HEK293 (cell line): ENCODE measurements around the gene CXXC4.

Experiments used
- CTCF ChIA-PET: fragments of 350-600 bp; formaldehyde crosslinking; extraction: SDS; loops from one replicate; lab custom pipeline; 2021; ENCODE audit warnings: antibody characterized with exemption; lab: Yijun Ruan, JAX
- POLR2A ChIA-PET: fragments of 300-600 bp; formaldehyde crosslinking; extraction: SDS; loops from one replicate; lab custom pipeline; 2020; ENCODE audit warnings: antibody characterized with exemption, inconsistent platforms; lab: Yijun Ruan, JAX
- H3K27ac ChIP-seq: fragments of 200-500 bp; sonication (Bioruptor generic); 2 replicates; pipeline ENCODE4 v1.5.1; 2014; ENCODE audit warnings: low read depth, low read length, control low read depth, inconsistent platforms; ENCODE audit errors: extremely low read depth
- H3K36me3 ChIP-seq, 2 experiments: fragments of 200-500 bp in 1 of 2; sonication (Bioruptor generic) in 1 of 2; 1 replicate in 1 of 2; 2 replicates in 1 of 2; pipeline ENCODE4 v1.5.1; 2014 to 2017; ENCODE audit warnings: inconsistent platforms in 2 of 2, low read length in 2 of 2; ENCODE audit not compliant: control insufficient read depth in 2 of 2, insufficient read depth in 1 of 2
- H3K4me1 ChIP-seq: fragments of 200-500 bp; sonication (Bioruptor generic); 2 replicates; pipeline ENCODE4 v1.5.1; 2014; ENCODE audit warnings: mild to moderate bottlenecking, low read length, inconsistent platforms; ENCODE audit not compliant: control insufficient read depth, insufficient read depth
- H3K4me3 ChIP-seq: 2 replicates; pipeline ENCODE4 v1.5.1; 2011; ENCODE audit warnings: low read depth, mild to moderate bottlenecking, control low read depth, low read length, moderate library complexity
- H3K9me3 ChIP-seq: fragments of 200-500 bp; sonication (Bioruptor generic); 2 replicates; pipeline ENCODE4 v1.5.1; 2014; ENCODE audit warnings: low read depth, low read length, inconsistent platforms; ENCODE audit not compliant: control insufficient read depth, insufficient read depth
- KLF16 ChIP-seq: fragments of 450-650 bp; formaldehyde crosslinking; IDR thresholded peaks from 2 replicates; pipeline ENCODE4 v1.5.1; 2017; ENCODE audit warnings: missing biosample characterization, missing genetic modification characterization
- SETDB1 ChIP-seq: IDR thresholded peaks from one replicate; pipeline ENCODE4 v1.6.1; 2017; ENCODE audit warnings: mild to moderate bottlenecking, low read length, moderate library complexity, mixed read lengths; ENCODE audit not compliant: insufficient read length
- TCF7L2 ChIP-seq: IDR thresholded peaks from 2 replicates; pipeline ENCODE4 v1.6.1; 2011; ENCODE audit warnings: low read depth, mild to moderate bottlenecking, inconsistent platforms, low read length, moderate library complexity, borderline replicate concordance
- WT1 ChIP-seq: fragments of 450-650 bp; formaldehyde crosslinking; IDR thresholded peaks from 2 replicates; pipeline ENCODE4 v1.5.1; 2016; ENCODE audit warnings: missing biosample characterization, missing genetic modification characterization
- ZNF10 ChIP-seq: fragments of 450-650 bp; formaldehyde crosslinking; IDR thresholded peaks from 2 replicates; pipeline ENCODE4 v1.5.1; 2017; ENCODE audit warnings: missing biosample characterization, missing genetic modification characterization
- ZNF16 ChIP-seq: fragments of 450-650 bp; formaldehyde crosslinking; IDR thresholded peaks from 2 replicates; pipeline ENCODE4 v1.5.1; 2016; ENCODE audit warnings: low read depth, missing biosample characterization, missing genetic modification characterization
- ZNF174 ChIP-seq: fragments of 450-650 bp; formaldehyde crosslinking; IDR thresholded peaks from 2 replicates; pipeline ENCODE4 v1.5.0; 2017; ENCODE audit warnings: missing biosample characterization, mild to moderate bottlenecking, missing genetic modification characterization
- ZNF404 ChIP-seq: fragments of 450-650 bp; formaldehyde crosslinking; IDR thresholded peaks from 2 replicates; pipeline ENCODE4 v1.5.1; 2017; ENCODE audit warnings: missing biosample characterization, missing genetic modification characterization
- ZNF561 ChIP-seq: fragments of 450-650 bp; IDR thresholded peaks from 2 replicates; pipeline ENCODE4 v1.5.1; 2018; ENCODE audit warnings: missing biosample characterization, missing genetic modification characterization, borderline replicate concordance
- ZNF701 ChIP-seq: fragments of 450-650 bp; formaldehyde crosslinking; IDR thresholded peaks from 2 replicates; pipeline ENCODE4 v1.5.1; 2016; ENCODE audit warnings: missing biosample characterization, missing genetic modification characterization
- TF ChIP-seq, protein P1 (sequence below): fragments of 450-650 bp; formaldehyde crosslinking; IDR thresholded peaks from 2 replicates; pipeline ENCODE4 v1.5.1; 2016; ENCODE audit warnings: missing biosample characterization, missing genetic modification characterization
- TF ChIP-seq, protein P2 (sequence below): fragments of 450-650 bp; formaldehyde crosslinking; IDR thresholded peaks from 2 replicates; pipeline ENCODE4 v1.5.1; 2016; ENCODE audit warnings: missing biosample characterization, missing genetic modification characterization
- TF ChIP-seq, protein P3 (sequence below): fragments of 450-650 bp; formaldehyde crosslinking; IDR thresholded peaks from 2 replicates; pipeline ENCODE4 v1.5.1; 2016; ENCODE audit warnings: missing biosample characterization, missing genetic modification characterization
- TF ChIP-seq, protein P4 (sequence below): fragments of 450-650 bp; formaldehyde crosslinking; IDR thresholded peaks from 2 replicates; pipeline ENCODE4 v1.5.1; 2016; ENCODE audit warnings: missing biosample characterization, missing genetic modification characterization
- TF ChIP-seq, protein P5 (sequence below): fragments of 450-650 bp; formaldehyde crosslinking; IDR thresholded peaks from 2 replicates; pipeline ENCODE4 v1.5.1; 2016; ENCODE audit warnings: missing biosample characterization, missing genetic modification characterization
- TF ChIP-seq, protein P6 (sequence below): fragments of 450-650 bp; formaldehyde crosslinking; IDR thresholded peaks from 2 replicates; pipeline ENCODE4 v1.5.1; 2017; ENCODE audit warnings: missing biosample characterization, missing genetic modification characterization

Gene CXXC4

DNA sequence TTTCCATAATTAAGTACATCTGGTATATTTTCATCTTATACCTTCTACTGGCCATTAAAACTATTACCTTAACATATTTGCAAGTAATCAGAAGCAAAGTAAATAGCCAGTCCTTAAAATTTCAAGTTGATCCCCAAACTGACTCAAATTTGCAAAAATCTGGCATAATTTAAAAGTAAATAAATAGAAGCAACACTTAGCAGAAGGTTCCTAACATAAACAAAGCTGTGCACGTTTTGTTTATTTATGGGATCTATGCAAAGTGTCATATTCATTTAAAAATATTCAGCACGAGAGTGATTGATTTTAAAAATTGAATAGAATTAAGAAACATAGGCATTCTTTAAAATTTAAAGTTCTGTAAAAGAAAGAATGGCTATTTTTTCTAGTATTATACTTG lies 9.8 kb upstream of the CXXC4 start (continued):
- TF ChIP-seq, protein P1, sequence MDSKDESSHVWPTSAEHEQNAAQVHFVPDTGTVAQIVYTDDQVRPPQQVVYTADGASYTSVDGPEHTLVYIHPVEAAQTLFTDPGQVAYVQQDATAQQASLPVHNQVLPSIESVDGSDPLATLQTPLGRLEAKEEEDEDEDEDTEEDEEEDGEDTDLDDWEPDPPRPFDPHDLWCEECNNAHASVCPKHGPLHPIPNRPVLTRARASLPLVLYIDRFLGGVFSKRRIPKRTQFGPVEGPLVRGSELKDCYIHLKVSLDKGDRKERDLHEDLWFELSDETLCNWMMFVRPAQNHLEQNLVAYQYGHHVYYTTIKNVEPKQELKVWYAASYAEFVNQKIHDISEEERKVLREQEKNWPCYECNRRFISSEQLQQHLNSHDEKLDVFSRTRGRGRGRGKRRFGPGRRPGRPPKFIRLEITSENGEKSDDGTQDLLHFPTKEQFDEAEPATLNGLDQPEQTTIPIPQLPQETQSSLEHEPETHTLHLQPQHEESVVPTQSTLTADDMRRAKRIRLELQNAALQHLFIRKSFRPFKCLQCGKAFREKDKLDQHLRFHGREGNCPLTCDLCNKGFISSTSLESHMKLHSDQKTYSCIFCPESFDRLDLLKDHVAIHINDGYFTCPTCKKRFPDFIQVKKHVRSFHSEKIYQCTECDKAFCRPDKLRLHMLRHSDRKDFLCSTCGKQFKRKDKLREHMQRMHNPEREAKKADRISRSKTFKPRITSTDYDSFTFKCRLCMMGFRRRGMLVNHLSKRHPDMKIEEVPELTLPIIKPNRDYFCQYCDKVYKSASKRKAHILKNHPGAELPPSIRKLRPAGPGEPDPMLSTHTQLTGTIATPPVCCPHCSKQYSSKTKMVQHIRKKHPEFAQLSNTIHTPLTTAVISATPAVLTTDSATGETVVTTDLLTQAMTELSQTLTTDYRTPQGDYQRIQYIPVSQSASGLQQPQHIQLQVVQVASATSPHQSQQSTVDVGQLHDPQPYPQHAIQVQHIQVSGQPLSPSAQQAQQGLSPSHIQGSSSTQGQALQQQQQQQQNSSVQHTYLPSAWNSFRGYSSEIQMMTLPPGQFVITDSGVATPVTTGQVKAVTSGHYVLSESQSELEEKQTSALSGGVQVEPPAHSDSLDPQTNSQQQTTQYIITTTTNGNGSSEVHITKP (tag by site-specific recombination): no peak
- no peak for TF ChIP-seq ZNF174 (tag by site-specific recombination)

DNA sequence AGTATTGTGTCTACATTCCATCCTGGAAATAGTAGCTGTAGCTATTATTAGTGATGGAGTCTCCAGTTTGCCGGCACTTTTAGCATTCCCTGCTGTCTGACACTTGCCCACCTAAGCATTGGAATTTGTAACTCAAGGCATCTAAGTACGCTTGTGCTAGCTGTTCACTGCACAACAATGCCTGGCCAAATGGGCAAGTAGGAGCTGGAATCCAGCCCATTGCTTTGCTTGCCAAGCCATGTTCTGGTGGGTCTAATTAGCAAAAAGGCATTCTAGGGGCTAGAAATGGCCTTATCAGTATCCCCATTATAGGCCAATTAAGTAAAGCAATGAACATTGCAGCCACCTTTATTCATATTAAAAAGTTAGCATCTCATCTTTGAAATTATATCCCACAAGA lies 7.8 kb upstream of the CXXC4 start:
- Histone ChIP-seq H3K4me3 (no peak overlapping the region), H3K9me3 (no peaks in the 10 kb centered on the region), H3K4me1 (no peaks in the 10 kb centered on the region; the same call in 1 of the 2 replicates), H3K36me3 (no peaks in the 10 kb centered on the region), H3K27ac (no peak overlapping the region)
- ChIA-PET POLR2A (no interaction called here), CTCF (no interaction called here)
- TF ChIP-seq, protein P2, sequence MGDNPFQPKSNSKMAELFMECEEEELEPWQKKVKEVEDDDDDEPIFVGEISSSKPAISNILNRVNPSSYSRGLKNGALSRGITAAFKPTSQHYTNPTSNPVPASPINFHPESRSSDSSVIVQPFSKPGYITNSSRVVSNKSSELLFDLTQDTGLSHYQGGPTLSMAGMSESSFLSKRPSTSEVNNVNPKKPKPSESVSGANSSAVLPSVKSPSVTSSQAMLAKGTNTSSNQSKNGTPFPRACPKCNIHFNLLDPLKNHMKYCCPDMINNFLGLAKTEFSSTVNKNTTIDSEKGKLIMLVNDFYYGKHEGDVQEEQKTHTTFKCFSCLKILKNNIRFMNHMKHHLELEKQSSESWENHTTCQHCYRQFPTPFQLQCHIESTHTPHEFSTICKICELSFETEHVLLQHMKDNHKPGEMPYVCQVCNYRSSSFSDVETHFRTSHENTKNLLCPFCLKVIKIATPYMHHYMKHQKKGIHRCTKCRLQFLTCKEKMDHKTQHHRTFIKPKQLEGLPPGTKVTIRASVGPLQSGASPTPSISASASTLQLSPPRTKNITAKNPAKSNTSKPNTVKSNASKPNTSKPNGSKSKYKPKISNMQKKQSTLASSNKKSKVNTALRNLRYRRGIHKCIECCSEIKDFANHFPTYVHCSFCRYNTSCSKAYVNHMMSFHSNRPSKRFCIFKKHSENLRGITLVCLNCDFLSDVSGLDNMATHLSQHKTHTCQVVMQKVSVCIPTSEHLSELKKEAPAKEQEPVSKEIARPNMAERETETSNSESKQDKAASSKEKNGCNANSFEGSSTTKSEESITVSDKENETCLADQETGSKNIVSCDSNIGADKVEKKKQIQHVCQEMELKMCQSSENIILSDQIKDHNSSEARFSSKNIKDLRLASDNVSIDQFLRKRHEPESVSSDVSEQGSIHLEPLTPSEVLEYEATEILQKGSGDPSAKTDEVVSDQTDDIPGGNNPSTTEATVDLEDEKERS (tag by site-specific recombination): no peak
- no peak for TF ChIP-seq ZNF404 (tag by site-specific recombination)
- no peak for TF ChIP-seq TCF7L2

DNA sequence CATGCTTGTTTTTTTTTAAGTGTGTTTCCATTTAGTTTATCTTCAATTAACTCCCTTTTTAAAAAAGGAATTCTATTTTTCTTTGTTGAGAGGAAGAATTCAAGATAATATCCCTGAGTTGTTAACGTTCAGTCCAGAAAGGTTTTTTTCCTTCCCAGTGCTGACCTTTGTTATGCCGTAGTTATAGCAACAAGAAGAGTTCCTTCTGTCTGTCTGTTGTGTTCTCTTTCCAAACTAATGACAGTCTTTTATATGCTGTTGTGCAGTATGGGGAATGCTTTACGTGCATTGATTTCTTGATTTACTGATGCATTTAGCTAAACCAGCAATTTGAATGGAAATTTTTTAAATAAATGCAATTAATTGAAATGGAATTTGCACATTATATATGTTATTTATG lies 6.6 kb upstream of the CXXC4 start:
- Histone ChIP-seq H3K9me3 (no peaks in the 10 kb centered on the region), H3K36me3 (no peaks in the 10 kb centered on the region), H3K4me3 (no peak overlapping the region), H3K4me1 (no peaks in the 10 kb centered on the region; the same call in 1 of the 2 replicates), H3K27ac (no peak overlapping the region)
- CTCF ChIA-PET: no interaction called here
- POLR2A ChIA-PET: no interaction called here
- TF ChIP-seq, protein P3, sequence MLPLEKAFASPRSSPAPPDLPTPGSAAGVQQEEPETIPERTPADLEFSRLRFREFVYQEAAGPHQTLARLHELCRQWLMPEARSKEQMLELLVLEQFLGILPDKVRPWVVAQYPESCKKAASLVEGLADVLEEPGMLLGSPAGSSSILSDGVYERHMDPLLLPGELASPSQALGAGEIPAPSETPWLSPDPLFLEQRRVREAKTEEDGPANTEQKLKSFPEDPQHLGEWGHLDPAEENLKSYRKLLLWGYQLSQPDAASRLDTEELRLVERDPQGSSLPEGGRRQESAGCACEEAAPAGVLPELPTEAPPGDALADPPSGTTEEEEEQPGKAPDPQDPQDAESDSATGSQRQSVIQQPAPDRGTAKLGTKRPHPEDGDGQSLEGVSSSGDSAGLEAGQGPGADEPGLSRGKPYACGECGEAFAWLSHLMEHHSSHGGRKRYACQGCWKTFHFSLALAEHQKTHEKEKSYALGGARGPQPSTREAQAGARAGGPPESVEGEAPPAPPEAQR: no peak
- TF ChIP-seq, protein P4, sequence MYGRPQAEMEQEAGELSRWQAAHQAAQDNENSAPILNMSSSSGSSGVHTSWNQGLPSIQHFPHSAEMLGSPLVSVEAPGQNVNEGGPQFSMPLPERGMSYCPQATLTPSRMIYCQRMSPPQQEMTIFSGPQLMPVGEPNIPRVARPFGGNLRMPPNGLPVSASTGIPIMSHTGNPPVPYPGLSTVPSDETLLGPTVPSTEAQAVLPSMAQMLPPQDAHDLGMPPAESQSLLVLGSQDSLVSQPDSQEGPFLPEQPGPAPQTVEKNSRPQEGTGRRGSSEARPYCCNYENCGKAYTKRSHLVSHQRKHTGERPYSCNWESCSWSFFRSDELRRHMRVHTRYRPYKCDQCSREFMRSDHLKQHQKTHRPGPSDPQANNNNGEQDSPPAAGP (tag by site-specific recombination): no peak
- no peak for TF ChIP-seq ZNF561 (tag by site-specific recombination)
- TF ChIP-seq ZNF16: no peak
- TF ChIP-seq SETDB1: no peak
- TF ChIP-seq ZNF10 (tag by site-specific recombination): no peak
- no peak for TF ChIP-seq ZNF701 (tag by site-specific recombination)
- TF ChIP-seq, protein P5, sequence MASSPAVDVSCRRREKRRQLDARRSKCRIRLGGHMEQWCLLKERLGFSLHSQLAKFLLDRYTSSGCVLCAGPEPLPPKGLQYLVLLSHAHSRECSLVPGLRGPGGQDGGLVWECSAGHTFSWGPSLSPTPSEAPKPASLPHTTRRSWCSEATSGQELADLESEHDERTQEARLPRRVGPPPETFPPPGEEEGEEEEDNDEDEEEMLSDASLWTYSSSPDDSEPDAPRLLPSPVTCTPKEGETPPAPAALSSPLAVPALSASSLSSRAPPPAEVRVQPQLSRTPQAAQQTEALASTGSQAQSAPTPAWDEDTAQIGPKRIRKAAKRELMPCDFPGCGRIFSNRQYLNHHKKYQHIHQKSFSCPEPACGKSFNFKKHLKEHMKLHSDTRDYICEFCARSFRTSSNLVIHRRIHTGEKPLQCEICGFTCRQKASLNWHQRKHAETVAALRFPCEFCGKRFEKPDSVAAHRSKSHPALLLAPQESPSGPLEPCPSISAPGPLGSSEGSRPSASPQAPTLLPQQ: no peak
- no peak for TF ChIP-seq WT1 (tag by site-specific recombination)
- TF ChIP-seq, protein P1 (tag by site-specific recombination): no peak
- TF ChIP-seq KLF16 (tag by site-specific recombination): no peak
- TF ChIP-seq, protein P6, sequence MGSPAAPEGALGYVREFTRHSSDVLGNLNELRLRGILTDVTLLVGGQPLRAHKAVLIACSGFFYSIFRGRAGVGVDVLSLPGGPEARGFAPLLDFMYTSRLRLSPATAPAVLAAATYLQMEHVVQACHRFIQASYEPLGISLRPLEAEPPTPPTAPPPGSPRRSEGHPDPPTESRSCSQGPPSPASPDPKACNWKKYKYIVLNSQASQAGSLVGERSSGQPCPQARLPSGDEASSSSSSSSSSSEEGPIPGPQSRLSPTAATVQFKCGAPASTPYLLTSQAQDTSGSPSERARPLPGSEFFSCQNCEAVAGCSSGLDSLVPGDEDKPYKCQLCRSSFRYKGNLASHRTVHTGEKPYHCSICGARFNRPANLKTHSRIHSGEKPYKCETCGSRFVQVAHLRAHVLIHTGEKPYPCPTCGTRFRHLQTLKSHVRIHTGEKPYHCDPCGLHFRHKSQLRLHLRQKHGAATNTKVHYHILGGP: no peak
